WTC11 (cell line): ENCODE data around the gene CDPF1. TPM values are rescaled to one million over a fixed set of nuclear protein-coding genes. Genes with fewer than 3 reads are reported as not detected.

Experiments used
- FOXP1 ChIP-seq: sonication (generic); formaldehyde crosslinking; IDR thresholded peaks from 2 replicates; pipeline ENCODE4 v1.8.0; 2022; ENCODE audit warnings: missing genetic modification reagents, mild to moderate bottlenecking, moderate library complexity, borderline replicate concordance
- GTF2I ChIP-seq: fragments of 250-450 bp; sonication (Bioruptor Pico); conservative IDR thresholded peaks from 2 replicates; pipeline ENCODE4 v1.4.0; 2021; ENCODE audit warnings: mild to moderate bottlenecking
- NFATC4 ChIP-seq: fragments of 250-450 bp; sonication (Bioruptor Pico); IDR thresholded peaks from 2 replicates; pipeline ENCODE4 v1.9.0; 2021; ENCODE audit warnings: mild to moderate bottlenecking
- NFE2L1 ChIP-seq: sonication (generic); formaldehyde crosslinking; IDR thresholded peaks from 2 replicates; pipeline ENCODE4 v1.8.1; 2023; ENCODE audit warnings: missing genetic modification reagents
- SMAD4 ChIP-seq: sonication (generic); formaldehyde crosslinking; IDR thresholded peaks from 2 replicates; pipeline ENCODE4 v1.8.0; 2022; ENCODE audit warnings: mild to moderate bottlenecking, missing genetic modification reagents
- TEAD1 ChIP-seq: sonication (generic); formaldehyde crosslinking; IDR thresholded peaks from 2 replicates; pipeline ENCODE4 v1.8.0; 2022; ENCODE audit warnings: mild to moderate bottlenecking, missing genetic modification reagents
- TP53 ChIP-seq: sonication (generic); formaldehyde crosslinking; IDR thresholded peaks from 2 replicates; pipeline ENCODE4 v1.8.1; 2023; ENCODE audit warnings: mild to moderate bottlenecking, missing genetic modification reagents
- ZNF121 ChIP-seq: sonication (generic); formaldehyde crosslinking; IDR thresholded peaks from 2 replicates; pipeline ENCODE4 v1.8.0; 2023; ENCODE audit warnings: missing genetic modification reagents
- total RNA-seq: library from RNA; stranded (reverse); gene quantifications from 3 replicates; pipeline ENCODE4 v1.2.3, GENCODE V29; 2021
- TF ChIP-seq, protein P1 (sequence below): sonication (generic); formaldehyde crosslinking; IDR thresholded peaks from 2 replicates; pipeline ENCODE4 v1.8.1; 2023; ENCODE audit warnings: mild to moderate bottlenecking, missing genetic modification reagents, moderate library complexity
- TF ChIP-seq, protein P2 (sequence below): sonication (generic); formaldehyde crosslinking; IDR thresholded peaks from 2 replicates; pipeline ENCODE4 v1.8.0; 2023; ENCODE audit warnings: missing genetic modification reagents, mild to moderate bottlenecking, borderline replicate concordance
- TF ChIP-seq, protein P3 (sequence below): sonication (generic); formaldehyde crosslinking; IDR thresholded peaks from 2 replicates; pipeline ENCODE4 v1.8.1; 2023; ENCODE audit warnings: mild to moderate bottlenecking, missing genetic modification reagents
- TF ChIP-seq, protein P4 (sequence below): sonication (generic); formaldehyde crosslinking; conservative IDR thresholded peaks from 2 replicates; pipeline ENCODE4 v1.8.1; 2023; ENCODE audit warnings: mild to moderate bottlenecking, low read depth, missing genetic modification reagents, moderate library complexity
- TF ChIP-seq, protein P5 (sequence below): sonication (generic); formaldehyde crosslinking; IDR thresholded peaks from 2 replicates; pipeline ENCODE4 v1.8.1; 2023; ENCODE audit warnings: mild to moderate bottlenecking, missing genetic modification reagents, moderate library complexity
- TF ChIP-seq, protein P6 (sequence below): sonication (generic); formaldehyde crosslinking; IDR thresholded peaks from 2 replicates; pipeline ENCODE4 v1.8.0; 2023; ENCODE audit warnings: missing genetic modification reagents
- TF ChIP-seq, protein P7 (sequence below): fragments of 250-450 bp; sonication (Bioruptor Pico); IDR thresholded peaks from 2 replicates; pipeline ENCODE4 v1.9.0; 2021; ENCODE audit warnings: moderate library complexity, mild to moderate bottlenecking, inconsistent platforms, borderline replicate concordance
- TF ChIP-seq, protein P8 (sequence below): sonication (generic); formaldehyde crosslinking; IDR thresholded peaks from 2 replicates; pipeline ENCODE4 v1.8.1; 2023; ENCODE audit warnings: mild to moderate bottlenecking, missing genetic modification reagents, borderline replicate concordance

Gene CDPF1
- total RNA-seq, 1 experiment from 2014 or later, result 11.5 TPM

DNA sequence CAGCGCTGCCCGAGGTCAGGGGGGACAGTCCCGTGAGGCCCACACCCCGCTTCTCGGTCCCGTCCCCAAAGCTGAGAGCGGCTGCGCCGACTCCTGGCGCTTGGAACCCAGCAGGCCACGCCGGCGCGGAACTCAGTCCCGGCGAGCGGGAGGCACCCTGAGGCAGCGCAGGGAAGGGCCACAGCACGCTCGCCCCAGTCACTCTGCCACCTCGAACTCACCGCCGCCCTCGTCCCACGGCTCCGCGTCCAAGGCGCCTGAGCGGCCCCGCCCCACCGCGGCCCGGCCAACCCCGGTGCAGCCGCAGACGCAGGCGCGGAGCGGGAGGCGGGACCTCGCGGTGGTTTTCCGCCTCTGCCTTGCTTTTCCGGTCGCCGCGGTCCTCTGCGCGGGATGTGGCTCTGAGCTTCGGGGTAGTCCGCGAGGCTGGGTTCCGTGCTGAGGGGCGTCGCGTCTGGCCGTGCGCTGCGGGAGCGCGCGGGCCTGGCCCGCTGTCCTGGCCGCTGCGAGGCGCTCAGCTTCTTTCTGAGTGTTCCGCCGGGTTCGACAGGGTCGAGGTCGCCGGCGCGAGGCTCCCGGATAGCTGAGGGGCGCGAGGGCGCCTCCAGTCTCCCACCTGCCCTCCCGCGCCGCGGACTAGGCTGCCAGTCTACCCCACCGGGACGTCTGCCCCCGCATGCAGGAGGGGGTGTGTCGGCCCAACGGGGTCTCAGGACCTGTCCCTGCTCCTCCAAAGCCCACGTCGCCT is at the start of gene CDPF1 (continued):
- TF ChIP-seq, protein P1, sequence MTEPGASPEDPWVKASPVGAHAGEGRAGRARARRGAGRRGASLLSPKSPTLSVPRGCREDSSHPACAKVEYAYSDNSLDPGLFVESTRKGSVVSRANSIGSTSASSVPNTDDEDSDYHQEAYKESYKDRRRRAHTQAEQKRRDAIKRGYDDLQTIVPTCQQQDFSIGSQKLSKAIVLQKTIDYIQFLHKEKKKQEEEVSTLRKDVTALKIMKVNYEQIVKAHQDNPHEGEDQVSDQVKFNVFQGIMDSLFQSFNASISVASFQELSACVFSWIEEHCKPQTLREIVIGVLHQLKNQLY (CRISPR knock-in tag), result peak; percentile 75; the same call in 1 of the 2 replicates
- TF ChIP-seq, protein P2, sequence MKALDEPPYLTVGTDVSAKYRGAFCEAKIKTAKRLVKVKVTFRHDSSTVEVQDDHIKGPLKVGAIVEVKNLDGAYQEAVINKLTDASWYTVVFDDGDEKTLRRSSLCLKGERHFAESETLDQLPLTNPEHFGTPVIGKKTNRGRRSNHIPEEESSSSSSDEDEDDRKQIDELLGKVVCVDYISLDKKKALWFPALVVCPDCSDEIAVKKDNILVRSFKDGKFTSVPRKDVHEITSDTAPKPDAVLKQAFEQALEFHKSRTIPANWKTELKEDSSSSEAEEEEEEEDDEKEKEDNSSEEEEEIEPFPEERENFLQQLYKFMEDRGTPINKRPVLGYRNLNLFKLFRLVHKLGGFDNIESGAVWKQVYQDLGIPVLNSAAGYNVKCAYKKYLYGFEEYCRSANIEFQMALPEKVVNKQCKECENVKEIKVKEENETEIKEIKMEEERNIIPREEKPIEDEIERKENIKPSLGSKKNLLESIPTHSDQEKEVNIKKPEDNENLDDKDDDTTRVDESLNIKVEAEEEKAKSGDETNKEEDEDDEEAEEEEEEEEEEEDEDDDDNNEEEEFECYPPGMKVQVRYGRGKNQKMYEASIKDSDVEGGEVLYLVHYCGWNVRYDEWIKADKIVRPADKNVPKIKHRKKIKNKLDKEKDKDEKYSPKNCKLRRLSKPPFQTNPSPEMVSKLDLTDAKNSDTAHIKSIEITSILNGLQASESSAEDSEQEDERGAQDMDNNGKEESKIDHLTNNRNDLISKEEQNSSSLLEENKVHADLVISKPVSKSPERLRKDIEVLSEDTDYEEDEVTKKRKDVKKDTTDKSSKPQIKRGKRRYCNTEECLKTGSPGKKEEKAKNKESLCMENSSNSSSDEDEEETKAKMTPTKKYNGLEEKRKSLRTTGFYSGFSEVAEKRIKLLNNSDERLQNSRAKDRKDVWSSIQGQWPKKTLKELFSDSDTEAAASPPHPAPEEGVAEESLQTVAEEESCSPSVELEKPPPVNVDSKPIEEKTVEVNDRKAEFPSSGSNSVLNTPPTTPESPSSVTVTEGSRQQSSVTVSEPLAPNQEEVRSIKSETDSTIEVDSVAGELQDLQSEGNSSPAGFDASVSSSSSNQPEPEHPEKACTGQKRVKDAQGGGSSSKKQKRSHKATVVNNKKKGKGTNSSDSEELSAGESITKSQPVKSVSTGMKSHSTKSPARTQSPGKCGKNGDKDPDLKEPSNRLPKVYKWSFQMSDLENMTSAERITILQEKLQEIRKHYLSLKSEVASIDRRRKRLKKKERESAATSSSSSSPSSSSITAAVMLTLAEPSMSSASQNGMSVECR (CRISPR knock-in tag), result peak; percentile 97
- TF ChIP-seq, protein P3, sequence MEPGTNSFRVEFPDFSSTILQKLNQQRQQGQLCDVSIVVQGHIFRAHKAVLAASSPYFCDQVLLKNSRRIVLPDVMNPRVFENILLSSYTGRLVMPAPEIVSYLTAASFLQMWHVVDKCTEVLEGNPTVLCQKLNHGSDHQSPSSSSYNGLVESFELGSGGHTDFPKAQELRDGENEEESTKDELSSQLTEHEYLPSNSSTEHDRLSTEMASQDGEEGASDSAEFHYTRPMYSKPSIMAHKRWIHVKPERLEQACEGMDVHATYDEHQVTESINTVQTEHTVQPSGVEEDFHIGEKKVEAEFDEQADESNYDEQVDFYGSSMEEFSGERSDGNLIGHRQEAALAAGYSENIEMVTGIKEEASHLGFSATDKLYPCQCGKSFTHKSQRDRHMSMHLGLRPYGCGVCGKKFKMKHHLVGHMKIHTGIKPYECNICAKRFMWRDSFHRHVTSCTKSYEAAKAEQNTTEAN (CRISPR knock-in tag), result peak; percentile 90
- TF ChIP-seq, protein P4, sequence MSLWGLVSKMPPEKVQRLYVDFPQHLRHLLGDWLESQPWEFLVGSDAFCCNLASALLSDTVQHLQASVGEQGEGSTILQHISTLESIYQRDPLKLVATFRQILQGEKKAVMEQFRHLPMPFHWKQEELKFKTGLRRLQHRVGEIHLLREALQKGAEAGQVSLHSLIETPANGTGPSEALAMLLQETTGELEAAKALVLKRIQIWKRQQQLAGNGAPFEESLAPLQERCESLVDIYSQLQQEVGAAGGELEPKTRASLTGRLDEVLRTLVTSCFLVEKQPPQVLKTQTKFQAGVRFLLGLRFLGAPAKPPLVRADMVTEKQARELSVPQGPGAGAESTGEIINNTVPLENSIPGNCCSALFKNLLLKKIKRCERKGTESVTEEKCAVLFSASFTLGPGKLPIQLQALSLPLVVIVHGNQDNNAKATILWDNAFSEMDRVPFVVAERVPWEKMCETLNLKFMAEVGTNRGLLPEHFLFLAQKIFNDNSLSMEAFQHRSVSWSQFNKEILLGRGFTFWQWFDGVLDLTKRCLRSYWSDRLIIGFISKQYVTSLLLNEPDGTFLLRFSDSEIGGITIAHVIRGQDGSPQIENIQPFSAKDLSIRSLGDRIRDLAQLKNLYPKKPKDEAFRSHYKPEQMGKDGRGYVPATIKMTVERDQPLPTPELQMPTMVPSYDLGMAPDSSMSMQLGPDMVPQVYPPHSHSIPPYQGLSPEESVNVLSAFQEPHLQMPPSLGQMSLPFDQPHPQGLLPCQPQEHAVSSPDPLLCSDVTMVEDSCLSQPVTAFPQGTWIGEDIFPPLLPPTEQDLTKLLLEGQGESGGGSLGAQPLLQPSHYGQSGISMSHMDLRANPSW, result 0 out of 2 replicates have a peak, but pooled peaks have one; percentile 27
- TF ChIP-seq, protein P5, sequence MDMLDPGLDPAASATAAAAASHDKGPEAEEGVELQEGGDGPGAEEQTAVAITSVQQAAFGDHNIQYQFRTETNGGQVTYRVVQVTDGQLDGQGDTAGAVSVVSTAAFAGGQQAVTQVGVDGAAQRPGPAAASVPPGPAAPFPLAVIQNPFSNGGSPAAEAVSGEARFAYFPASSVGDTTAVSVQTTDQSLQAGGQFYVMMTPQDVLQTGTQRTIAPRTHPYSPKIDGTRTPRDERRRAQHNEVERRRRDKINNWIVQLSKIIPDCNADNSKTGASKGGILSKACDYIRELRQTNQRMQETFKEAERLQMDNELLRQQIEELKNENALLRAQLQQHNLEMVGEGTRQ (CRISPR knock-in tag), result peak; percentile 13; the same call in 1 of the 2 replicates
- TF ChIP-seq, protein P6, sequence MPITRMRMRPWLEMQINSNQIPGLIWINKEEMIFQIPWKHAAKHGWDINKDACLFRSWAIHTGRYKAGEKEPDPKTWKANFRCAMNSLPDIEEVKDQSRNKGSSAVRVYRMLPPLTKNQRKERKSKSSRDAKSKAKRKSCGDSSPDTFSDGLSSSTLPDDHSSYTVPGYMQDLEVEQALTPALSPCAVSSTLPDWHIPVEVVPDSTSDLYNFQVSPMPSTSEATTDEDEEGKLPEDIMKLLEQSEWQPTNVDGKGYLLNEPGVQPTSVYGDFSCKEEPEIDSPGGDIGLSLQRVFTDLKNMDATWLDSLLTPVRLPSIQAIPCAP, result peak; percentile 77; the same call in 1 of the 2 replicates
- TF ChIP-seq TP53 (CRISPR knock-in tag) (peak; percentile 95), ZNF121 (CRISPR knock-in tag) (0 out of 2 replicates have a peak, but pooled peaks have one; percentile 3), NFE2L1 (CRISPR knock-in tag) (peak; percentile 89), FOXP1 (CRISPR knock-in tag) (peak; percentile 98), GTF2I (CRISPR knock-in tag) (no peak), TEAD1 (CRISPR knock-in tag) (peak; percentile 86; the same call in 1 of the 2 replicates), SMAD4 (CRISPR knock-in tag) (peak; percentile 89; the same call in 1 of the 2 replicates), NFATC4 (CRISPR knock-in tag) (no peak)
- TF ChIP-seq, protein P7, sequence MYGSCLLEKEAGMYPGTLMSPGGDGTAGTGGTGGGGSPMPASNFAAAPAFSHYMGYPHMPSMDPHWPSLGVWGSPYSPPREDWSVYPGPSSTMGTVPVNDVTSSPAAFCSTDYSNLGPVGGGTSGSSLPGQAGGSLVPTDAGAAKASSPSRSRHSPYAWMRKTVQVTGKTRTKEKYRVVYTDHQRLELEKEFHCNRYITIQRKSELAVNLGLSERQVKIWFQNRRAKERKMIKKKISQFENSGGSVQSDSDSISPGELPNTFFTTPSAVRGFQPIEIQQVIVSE (CRISPR knock-in tag), result no peak
- TF ChIP-seq, protein P8, sequence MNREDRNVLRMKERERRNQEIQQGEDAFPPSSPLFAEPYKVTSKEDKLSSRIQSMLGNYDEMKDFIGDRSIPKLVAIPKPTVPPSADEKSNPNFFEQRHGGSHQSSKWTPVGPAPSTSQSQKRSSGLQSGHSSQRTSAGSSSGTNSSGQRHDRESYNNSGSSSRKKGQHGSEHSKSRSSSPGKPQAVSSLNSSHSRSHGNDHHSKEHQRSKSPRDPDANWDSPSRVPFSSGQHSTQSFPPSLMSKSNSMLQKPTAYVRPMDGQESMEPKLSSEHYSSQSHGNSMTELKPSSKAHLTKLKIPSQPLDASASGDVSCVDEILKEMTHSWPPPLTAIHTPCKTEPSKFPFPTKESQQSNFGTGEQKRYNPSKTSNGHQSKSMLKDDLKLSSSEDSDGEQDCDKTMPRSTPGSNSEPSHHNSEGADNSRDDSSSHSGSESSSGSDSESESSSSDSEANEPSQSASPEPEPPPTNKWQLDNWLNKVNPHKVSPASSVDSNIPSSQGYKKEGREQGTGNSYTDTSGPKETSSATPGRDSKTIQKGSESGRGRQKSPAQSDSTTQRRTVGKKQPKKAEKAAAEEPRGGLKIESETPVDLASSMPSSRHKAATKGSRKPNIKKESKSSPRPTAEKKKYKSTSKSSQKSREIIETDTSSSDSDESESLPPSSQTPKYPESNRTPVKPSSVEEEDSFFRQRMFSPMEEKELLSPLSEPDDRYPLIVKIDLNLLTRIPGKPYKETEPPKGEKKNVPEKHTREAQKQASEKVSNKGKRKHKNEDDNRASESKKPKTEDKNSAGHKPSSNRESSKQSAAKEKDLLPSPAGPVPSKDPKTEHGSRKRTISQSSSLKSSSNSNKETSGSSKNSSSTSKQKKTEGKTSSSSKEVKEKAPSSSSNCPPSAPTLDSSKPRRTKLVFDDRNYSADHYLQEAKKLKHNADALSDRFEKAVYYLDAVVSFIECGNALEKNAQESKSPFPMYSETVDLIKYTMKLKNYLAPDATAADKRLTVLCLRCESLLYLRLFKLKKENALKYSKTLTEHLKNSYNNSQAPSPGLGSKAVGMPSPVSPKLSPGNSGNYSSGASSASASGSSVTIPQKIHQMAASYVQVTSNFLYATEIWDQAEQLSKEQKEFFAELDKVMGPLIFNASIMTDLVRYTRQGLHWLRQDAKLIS (CRISPR knock-in tag), result no peak; the same call in 1 of the 2 replicates
- TF ChIP-seq, all 79 proteins: peak for 43
